Activated CD4-positive, CD25-positive, alpha-beta regulatory T cell treated with anti-CD3 and anti-CD28 coated beads, Interleukin-2, amount 50 U/mL, for 24 hours (primary cell): ENCODE results near the gene INHBB.

Source experiments
- ATAC-seq, 2 donors: fragments of 150-1000 bp; cut with Tn5 transposase; one replicate each; pipeline ENCODE4 v1.10.0; 2021; ENCODE audit warnings: mild to moderate bottlenecking in 1 of 2, moderate library complexity in 1 of 2

The INHBB gene

GRCh38 chr2:120399889-120400240, 53.9 kb downstream of the INHBB start:
- ATAC-seq = no peak

- no peak for ATAC-seq
These were observed 54.6 kb downstream of the INHBB start for GRCh38 chr2:120400551-120400950.
